Right lobe of liver (tissue), 4 donors: ENCODE data around the gene HM13.

Experiments
- POLR2A ChIP-seq: fragments of 450-650 bp; IDR thresholded peaks from one replicate; pipeline ENCODE4 v1.6.1; 2017; ENCODE audit warnings: antibody characterized with exemption, mild to moderate bottlenecking
- TF ChIP-seq, protein P1 (sequence below), 4 donors: fragments of 200-600 bp in 3 of 4; fragments of 450-650 bp in 1 of 4; IDR thresholded peaks; one replicate each; pipeline versions ENCODE4 v1.5.1 to v1.8.0; 2016 to 2022; ENCODE audit warnings: antibody characterized with exemption in 4 of 4, mild to moderate bottlenecking in 2 of 4
- donor health status: DM: no; HTN: no; CAD: no.
- donor health status: DM: no; HTN: no; CAD: no.
- donor health status: DM: no; HTN: yes; CAD: no.

DNA sequence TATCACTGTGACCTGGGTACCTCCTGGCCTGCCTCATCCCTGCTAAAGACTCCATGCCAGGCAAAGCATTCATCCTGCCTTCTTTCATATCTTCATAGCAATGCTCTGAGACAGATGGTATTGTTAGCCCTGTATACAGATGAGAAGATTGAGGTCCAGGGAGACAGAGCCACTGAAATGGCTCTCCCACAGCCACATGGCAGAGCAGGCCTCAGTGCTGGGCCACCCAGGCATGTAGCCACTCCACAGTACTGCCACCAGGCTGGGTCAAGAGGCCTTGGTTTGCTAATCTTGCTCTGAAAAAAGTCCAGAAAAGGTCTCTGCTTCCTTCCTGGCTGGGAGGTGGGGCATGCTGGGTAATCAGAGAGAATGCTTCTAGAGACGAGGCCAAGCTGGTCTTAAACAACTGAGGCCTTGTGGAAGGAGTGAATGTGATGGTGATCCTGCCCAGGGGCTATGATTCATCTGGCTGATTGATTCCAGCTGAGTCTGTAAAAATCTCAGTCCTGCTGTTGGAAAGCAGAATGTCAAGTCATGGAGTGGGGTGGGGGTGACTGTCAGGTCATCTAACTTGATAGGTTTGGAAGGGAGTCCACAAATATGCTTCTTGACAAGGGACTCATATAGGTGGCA, 29.8 kb downstream of the HM13 start:
- TF ChIP-seq, protein P1, sequence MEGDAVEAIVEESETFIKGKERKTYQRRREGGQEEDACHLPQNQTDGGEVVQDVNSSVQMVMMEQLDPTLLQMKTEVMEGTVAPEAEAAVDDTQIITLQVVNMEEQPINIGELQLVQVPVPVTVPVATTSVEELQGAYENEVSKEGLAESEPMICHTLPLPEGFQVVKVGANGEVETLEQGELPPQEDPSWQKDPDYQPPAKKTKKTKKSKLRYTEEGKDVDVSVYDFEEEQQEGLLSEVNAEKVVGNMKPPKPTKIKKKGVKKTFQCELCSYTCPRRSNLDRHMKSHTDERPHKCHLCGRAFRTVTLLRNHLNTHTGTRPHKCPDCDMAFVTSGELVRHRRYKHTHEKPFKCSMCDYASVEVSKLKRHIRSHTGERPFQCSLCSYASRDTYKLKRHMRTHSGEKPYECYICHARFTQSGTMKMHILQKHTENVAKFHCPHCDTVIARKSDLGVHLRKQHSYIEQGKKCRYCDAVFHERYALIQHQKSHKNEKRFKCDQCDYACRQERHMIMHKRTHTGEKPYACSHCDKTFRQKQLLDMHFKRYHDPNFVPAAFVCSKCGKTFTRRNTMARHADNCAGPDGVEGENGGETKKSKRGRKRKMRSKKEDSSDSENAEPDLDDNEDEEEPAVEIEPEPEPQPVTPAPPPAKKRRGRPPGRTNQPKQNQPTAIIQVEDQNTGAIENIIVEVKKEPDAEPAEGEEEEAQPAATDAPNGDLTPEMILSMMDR (IDR thresholded peaks at IDR 0.05), result no peak
- no peak for TF ChIP-seq POLR2A
